GM21447 (cell line): ENCODE data around the gene FXYD3.

Experiments used
- ATAC-seq: cut with Tn5 transposase; IDR thresholded peaks from one replicate; pipeline ENCODE4 v1.9.1; 2021; ENCODE audit not compliant: unreplicated experiment

FXYD3 gene

GRCh38 chr19:35157431-35157830, 41.8 kb downstream of the FXYD3 start:
- no peak for ATAC-seq

- no peak for ATAC-seq
Measured at GRCh38 chr19:35159606-35160005, 44.0 kb downstream of the FXYD3 start.

GRCh38 chr19:35160629-35161433, 45.2 kb downstream of the FXYD3 start:
- no peak for ATAC-seq

GRCh38 chr19:35161434-35161743, 45.8 kb downstream of the FXYD3 start:
- no peak for ATAC-seq

- ATAC-seq, result no peak
Measured at GRCh38 chr19:35162471-35163326, 47.1 kb downstream of the FXYD3 start.

GRCh38 chr19:35164418-35164817, 48.8 kb downstream of the FXYD3 start:
- no peak for ATAC-seq

GRCh38 chr19:35165200-35166058, 49.8 kb downstream of the FXYD3 start:
- ATAC-seq, result no peak

GRCh38 chr19:35166100-35167063, 50.8 kb downstream of the FXYD3 start:
- no peak for ATAC-seq

GRCh38 chr19:35167251-35168119, 51.9 kb downstream of the FXYD3 start:
- ATAC-seq, result no peak

- ATAC-seq, result no peak
Measured at GRCh38 chr19:35168196-35168595, 52.6 kb downstream of the FXYD3 start.

- no peak for ATAC-seq
Measured at GRCh38 chr19:35169221-35169995, 53.8 kb downstream of the FXYD3 start.

- ATAC-seq, result no peak
Measured at GRCh38 chr19:35170359-35171061, 54.9 kb downstream of the FXYD3 start.

GRCh38 chr19:35171730-35172129, 56.1 kb downstream of the FXYD3 start:
- no peak for ATAC-seq
